PC-9 (cell line): ENCODE measurements around the gene FLOT1.

ENCODE experiments used
- EZH2 ChIP-seq: fragments of 200-600 bp; sonication (generic); IDR thresholded peaks from 2 replicates; pipeline ENCODE4 v1.8.0; 2017; ENCODE audit warnings: antibody characterized with exemption, low read depth
- TF ChIP-seq, protein P1 (sequence below): fragments of 200-600 bp; sonication (generic); conservative IDR thresholded peaks from 2 replicates; pipeline ENCODE4 v1.6.1; 2017; ENCODE audit warnings: mixed run types, antibody characterized with exemption, mild to moderate bottlenecking, moderate library complexity

DNA sequence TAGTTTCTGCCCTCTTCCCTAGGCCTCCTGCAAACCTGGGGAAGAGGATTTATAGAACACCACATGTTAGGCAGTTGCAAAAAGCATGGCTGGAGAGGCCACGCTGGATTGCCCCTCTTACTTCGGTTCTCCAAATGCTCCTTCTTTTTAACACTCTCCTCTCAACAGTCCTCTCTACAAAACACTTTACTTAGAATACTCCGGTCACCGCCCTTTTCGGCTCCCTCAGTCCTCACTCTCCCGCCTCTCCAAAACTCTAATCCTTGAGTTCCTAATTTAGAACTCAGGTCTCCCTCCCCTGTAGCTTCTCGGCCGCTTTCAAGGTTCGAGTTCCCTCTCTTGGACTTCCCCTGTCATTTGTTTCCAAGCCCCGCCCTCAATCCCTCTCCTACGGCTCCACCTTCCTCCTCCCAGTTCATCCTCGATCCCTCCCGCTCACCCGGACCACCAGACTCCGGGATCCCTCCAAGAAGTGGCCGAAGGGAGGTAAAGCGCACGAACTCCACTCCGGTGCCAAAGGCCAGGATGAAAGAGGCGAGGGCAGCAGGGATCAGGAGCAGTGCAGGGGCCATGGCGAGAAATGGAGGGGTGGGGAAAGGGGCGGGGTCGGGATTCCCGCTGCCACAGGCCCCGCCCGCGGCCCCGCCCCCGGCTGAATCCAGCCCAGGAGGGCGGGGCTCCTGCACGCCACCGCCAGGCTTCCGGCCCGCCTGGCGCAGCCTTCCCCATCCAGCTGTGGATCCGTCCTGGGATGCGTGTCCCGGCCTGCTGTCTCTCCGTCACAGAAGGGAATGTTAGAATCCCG is 51.9 kb downstream of the FLOT1 start, which contains the start of gene NRM:
- TF ChIP-seq, protein P1, sequence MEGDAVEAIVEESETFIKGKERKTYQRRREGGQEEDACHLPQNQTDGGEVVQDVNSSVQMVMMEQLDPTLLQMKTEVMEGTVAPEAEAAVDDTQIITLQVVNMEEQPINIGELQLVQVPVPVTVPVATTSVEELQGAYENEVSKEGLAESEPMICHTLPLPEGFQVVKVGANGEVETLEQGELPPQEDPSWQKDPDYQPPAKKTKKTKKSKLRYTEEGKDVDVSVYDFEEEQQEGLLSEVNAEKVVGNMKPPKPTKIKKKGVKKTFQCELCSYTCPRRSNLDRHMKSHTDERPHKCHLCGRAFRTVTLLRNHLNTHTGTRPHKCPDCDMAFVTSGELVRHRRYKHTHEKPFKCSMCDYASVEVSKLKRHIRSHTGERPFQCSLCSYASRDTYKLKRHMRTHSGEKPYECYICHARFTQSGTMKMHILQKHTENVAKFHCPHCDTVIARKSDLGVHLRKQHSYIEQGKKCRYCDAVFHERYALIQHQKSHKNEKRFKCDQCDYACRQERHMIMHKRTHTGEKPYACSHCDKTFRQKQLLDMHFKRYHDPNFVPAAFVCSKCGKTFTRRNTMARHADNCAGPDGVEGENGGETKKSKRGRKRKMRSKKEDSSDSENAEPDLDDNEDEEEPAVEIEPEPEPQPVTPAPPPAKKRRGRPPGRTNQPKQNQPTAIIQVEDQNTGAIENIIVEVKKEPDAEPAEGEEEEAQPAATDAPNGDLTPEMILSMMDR: no peak
- no peak for TF ChIP-seq EZH2
